Measurements from ENCODE around the gene AMELY. TPM values are rescaled to one million over a fixed set of nuclear protein-coding genes. Genes with fewer than 3 reads are reported as not detected.

AMELY gene, protein sequence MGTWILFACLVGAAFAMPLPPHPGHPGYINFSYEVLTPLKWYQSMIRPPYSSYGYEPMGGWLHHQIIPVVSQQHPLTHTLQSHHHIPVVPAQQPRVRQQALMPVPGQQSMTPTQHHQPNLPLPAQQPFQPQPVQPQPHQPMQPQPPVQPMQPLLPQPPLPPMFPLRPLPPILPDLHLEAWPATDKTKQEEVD
- total RNA-seq (2012; rRNA removed): not detected in 2 replicates
- polyA plus RNA-seq (2012; rRNA removed): not detected in 2 replicates
- not detected in 2 replicates for polyA plus RNA-seq (2012; cell fraction: cytosol; rRNA removed)
- polyA plus RNA-seq (2012; cell fraction: nucleus; rRNA removed; ENCODE audit: low replicate concordance): not detected in 2 replicates
- not detected for Bru-seq, nascent RNA
- BruChase-seq, experiment 1, labeled RNA remaining after a 6-hour chase: not detected
- not detected for BruChase-seq, experiment 2, labeled RNA remaining after a 2-hour chase
- long read RNA-seq: 0 reads

DNA sequence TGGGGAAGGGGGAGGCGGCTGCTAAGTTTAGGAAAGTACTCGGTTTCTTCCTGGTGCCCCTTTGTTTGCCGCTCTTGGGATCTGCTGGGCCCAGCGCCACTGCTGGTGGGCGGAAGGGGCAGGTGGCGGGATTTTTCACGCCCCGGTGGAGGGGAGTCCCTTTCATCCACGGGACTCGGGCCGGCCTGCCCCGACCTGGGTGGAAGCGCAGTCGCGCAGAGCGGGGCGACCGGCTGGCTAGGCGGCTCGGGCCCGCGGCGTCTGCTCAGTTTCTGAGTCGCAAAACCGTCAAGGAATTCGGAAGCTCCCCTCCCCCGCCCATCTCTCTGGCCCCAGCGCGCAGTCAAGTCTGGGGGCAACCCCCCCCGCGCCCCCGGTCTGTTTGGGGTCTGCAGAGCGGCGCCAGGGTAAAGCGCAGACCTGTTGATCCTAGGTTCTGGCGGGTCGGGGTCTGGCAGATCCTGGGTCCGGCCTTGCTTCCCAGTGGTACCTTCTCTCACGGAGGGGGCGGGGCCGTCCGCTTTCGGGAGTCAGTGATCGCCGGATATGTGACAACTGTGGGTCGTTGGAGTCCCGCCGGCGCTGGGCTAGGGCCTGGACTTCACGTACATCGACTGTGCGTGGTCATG is at the start of gene AMELY:
TSS of gene AMELY (minus strand) at position 500 of the 629 bp plus-strand sequence. CDS start 39,144 bp downstream, outside the sequence.
- DNase-seq (no peak), ATAC-seq (ENCODE audit: low read depth) (no peak)
- no CpG with 5 or more reads among the region's 52 CpGs for WGBS, 2 experiments (ENCODE audit: extremely low coverage in 2 of 2, insufficient read length in 1 of 2)
- ChIA-PET POLR2A (ENCODE audit: unreplicated experiment) (no interaction called here), CTCF (no interaction called here)
- Histone ChIP-seq H4K8ac (ENCODE audit: low read depth in 2 of 2, low read length in 2 of 2) (no peak within 1 kb of the TSS), H2AK5ac (ENCODE audit: low read depth, low read length) (no peak within 1 kb of the TSS), H3K4ac (ENCODE audit: low read depth, low read length) (no peak within 1 kb of the TSS), H3K9me1 (ENCODE audit: insufficient read depth, low read length) (no peaks in the 10 kb centered on the region), H3K14ac (replicated peaks; ENCODE audit: low read depth, low read length) (no peak within 1 kb of the TSS), H3K36me3 (ENCODE audit: control insufficient read depth, insufficient read depth, low read length) (no peaks in the 10 kb centered on the region), H4K91ac (ENCODE audit: insufficient read depth, low read depth, low read length) (no peak within 1 kb of the TSS), H3K4me2 (ENCODE audit: low read depth, low read length) (no peak within 1 kb of the TSS), H4K20me1 (ENCODE audit: insufficient read depth, low read length) (no peaks in the 10 kb centered on the region), H2BK5ac (ENCODE audit: low read depth, low read length, poor library complexity, severe bottlenecking) (no peak within 1 kb of the TSS), H2BK20ac (ENCODE audit: low read depth, low read length) (no peak within 1 kb of the TSS), H2BK15ac (ENCODE audit: low read depth, low read length) (no peak within 1 kb of the TSS), H3K23ac (ENCODE audit: low read depth, low read length) (no peak within 1 kb of the TSS), H2BK120ac (ENCODE audit: low read depth, low read length) (no peak within 1 kb of the TSS), H3K9me3 (ENCODE audit: control insufficient read depth, insufficient read depth, low read length) (no peaks in the 10 kb centered on the region), H3K27ac (ENCODE audit: insufficient read depth, low read length) (no peak within 1 kb of the TSS), H2AFZ (replicated peaks; ENCODE audit: low read length, poor library complexity) (no peak within 1 kb of the TSS), H4K5ac (ENCODE audit: low read depth, low read length) (no peak within 1 kb of the TSS), H3K9ac (ENCODE audit: low read depth, low read length) (no peak within 1 kb of the TSS), H3K27me3 (ENCODE audit: control insufficient read depth, insufficient read depth, low read length) (no peaks in the 10 kb centered on the region), H3K18ac (ENCODE audit: low read depth, low read length) (no peak within 1 kb of the TSS), H3K4me3 (ENCODE audit: insufficient read depth, low read depth, low read length) (no peak within 1 kb of the TSS), H3K4me1 (ENCODE audit: control insufficient read depth, insufficient read depth, low read length) (no peaks in the 10 kb centered on the region), H3K56ac (ENCODE audit: extremely low read depth, insufficient read depth, low read length) (no peak within 1 kb of the TSS), H2AK9ac (replicated peaks; ENCODE audit: low read depth, low read length, poor library complexity) (no peak within 1 kb of the TSS), H3K79me1 (ENCODE audit: low read depth in 1 of 2, low read length in 2 of 2) (no peaks in the 10 kb centered on the region)
- in situ Hi-C loops (cut with MboI; ENCODE audit: low sequenced_read_pairs) (no loop called here), dilution Hi-C loops (cut with HindIII; ENCODE audit: low sequenced_read_pairs, unreplicated experiment) (no loop called here), intact Hi-C loops (cut with micrococcal nuclease) (no loop called here)
- no TSS peak for BruUV-seq (replicated peaks)
- TF ChIP-seq MAZ (IDR thresholded peaks at IDR 0.05; ENCODE audit: borderline replicate concordance, low read depth, low read length) (no peak), CEBPB (IDR thresholded peaks at IDR 0.05; ENCODE audit: low read depth, low read length) (no peak), MXI1 (IDR thresholded peaks at IDR 0.05; ENCODE audit: borderline replicate concordance, low read depth, low read length) (no peak), RAD21 (IDR thresholded peaks at IDR 0.05; ENCODE audit: low read length) (no peak), RCOR1 (IDR thresholded peaks at IDR 0.05; ENCODE audit: insufficient replicate concordance, low read length) (no peak), RFX5 (IDR thresholded peaks at IDR 0.05; ENCODE audit: low read depth, low read length) (no peak), BHLHE40 (IDR thresholded peaks at IDR 0.05; ENCODE audit: low read depth, low read length) (no peak), ELK1 (IDR thresholded peaks at IDR 0.05; ENCODE audit: borderline replicate concordance, low read depth, low read length) (no peak), SMC3 (IDR thresholded peaks at IDR 0.05; ENCODE audit: low read depth, low read length) (no peak), FOS (IDR thresholded peaks at IDR 0.05; ENCODE audit: low read depth, low read length) (no peak), POLR2A (IDR thresholded peaks at IDR 0.05; ENCODE audit: low read depth, low read length) (no peak), MAFK (IDR thresholded peaks at IDR 0.05; ENCODE audit: low read depth, low read length) (no peak)
- TF ChIP-seq, protein P1, sequence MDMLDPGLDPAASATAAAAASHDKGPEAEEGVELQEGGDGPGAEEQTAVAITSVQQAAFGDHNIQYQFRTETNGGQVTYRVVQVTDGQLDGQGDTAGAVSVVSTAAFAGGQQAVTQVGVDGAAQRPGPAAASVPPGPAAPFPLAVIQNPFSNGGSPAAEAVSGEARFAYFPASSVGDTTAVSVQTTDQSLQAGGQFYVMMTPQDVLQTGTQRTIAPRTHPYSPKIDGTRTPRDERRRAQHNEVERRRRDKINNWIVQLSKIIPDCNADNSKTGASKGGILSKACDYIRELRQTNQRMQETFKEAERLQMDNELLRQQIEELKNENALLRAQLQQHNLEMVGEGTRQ (IDR thresholded peaks at IDR 0.05; ENCODE audit: low read depth, low read length): no peak
- TF ChIP-seq, protein P2, sequence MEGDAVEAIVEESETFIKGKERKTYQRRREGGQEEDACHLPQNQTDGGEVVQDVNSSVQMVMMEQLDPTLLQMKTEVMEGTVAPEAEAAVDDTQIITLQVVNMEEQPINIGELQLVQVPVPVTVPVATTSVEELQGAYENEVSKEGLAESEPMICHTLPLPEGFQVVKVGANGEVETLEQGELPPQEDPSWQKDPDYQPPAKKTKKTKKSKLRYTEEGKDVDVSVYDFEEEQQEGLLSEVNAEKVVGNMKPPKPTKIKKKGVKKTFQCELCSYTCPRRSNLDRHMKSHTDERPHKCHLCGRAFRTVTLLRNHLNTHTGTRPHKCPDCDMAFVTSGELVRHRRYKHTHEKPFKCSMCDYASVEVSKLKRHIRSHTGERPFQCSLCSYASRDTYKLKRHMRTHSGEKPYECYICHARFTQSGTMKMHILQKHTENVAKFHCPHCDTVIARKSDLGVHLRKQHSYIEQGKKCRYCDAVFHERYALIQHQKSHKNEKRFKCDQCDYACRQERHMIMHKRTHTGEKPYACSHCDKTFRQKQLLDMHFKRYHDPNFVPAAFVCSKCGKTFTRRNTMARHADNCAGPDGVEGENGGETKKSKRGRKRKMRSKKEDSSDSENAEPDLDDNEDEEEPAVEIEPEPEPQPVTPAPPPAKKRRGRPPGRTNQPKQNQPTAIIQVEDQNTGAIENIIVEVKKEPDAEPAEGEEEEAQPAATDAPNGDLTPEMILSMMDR (conservative IDR thresholded peaks at IDR 0.05; ENCODE audit: low read depth, low read length): no peak
